IgD-negative memory B cell (primary cell): ENCODE measurements around the gene TST. TPM values are rescaled to one million over a fixed set of nuclear protein-coding genes. Genes with fewer than 3 reads are reported as not detected.
"Not testable (repeated sequence)": the region's sequence is repeated elsewhere in the genome, so short reads cannot be mapped to it uniquely, and the experiment has no call there.

Source experiments
- H3K27ac Mint-ChIP-seq, 3 donors: one replicate each; pipeline ENCODE4 v1.8.0; 2020 to 2022; ENCODE audit warnings: mild to moderate bottlenecking in 3 of 3, mixed read lengths in 3 of 3, moderate library complexity in 1 of 3
- H3K27me3 Mint-ChIP-seq: one replicate; pipeline ENCODE4 v1.8.0; 2021; ENCODE audit warnings: mixed read lengths
- H3K36me3 Mint-ChIP-seq: one replicate; pipeline ENCODE4 v1.8.0; 2020; ENCODE audit warnings: mild to moderate bottlenecking, mixed read lengths
- H3K4me1 Mint-ChIP-seq, 3 donors: one replicate each; pipeline ENCODE4 v1.8.0; 2020 to 2022; ENCODE audit warnings: mixed read lengths in 3 of 3, mild to moderate bottlenecking in 1 of 3
- H3K4me3 Mint-ChIP-seq, 4 donors: one replicate each; pipeline ENCODE4 v1.8.0; 2020 to 2022; ENCODE audit warnings: mild to moderate bottlenecking in 4 of 4, mixed read lengths in 4 of 4, moderate library complexity in 3 of 4
- H3K9me3 Mint-ChIP-seq, 3 donors: one replicate each; pipeline ENCODE4 v1.8.0; 2020 to 2021; ENCODE audit warnings: mixed read lengths in 3 of 3, mild to moderate bottlenecking in 1 of 3
- polyA plus RNA-seq: library from polyadenylated mRNA; unstranded; fragments of 300-500 nt; fragmentation: Illumina TruSeq; gene quantifications from one replicate; pipeline ENCODE4 v1.2.3, GENCODE V29; 2021

The TST gene
- polyA plus RNA-seq, 1 donor from 2014 or later = 3.8 TPM

DNA sequence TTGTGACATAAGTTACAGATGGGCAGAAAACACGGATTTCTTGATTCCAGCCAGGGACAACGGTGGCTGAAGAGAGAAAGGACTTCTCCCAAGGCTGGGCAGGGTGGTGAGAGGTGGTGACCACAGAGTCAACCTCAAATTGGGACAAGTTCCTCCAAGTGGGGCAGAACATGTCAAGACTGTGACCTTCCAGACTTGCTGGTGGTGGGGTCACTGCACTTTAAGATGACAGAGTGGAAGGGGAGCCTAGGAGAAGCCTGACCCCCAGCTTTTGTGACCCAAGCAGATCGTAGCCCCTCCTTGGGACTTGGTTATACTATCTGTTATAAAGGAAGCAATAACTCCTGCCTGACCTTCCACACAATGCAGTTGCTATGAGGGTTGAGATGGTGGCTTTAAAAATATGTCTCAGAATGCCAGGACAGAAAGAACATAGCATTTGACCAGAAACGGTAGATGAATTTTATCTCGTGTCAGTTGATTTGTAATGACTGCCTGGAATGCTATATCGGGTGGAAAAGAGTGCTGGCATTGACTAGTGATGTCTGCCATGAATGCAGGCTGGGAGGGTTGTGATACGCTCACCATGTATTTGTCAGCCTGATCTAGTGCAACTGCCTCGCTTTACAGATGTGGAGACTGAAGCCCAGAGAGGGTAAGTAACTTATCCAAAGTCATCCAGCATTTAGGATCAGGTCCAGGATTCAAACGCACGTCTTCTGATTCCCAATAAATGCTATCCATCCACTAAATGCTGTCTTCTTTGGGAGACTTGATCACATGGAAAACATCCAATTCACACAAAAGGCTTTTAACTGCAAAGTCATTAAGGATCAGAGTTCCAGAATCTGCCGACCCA, 18.3 kb downstream of the TST start:
- Mint-ChIP-seq H3K4me3 (no peak overlapping the region), H3K9me3 (peaks cover 0 to 6% (median 0%) of the 10 kb centered on the region in 3 donors), H3K27ac (no peak overlapping the region), H3K4me1 (no peaks in the 10 kb centered on the region), H3K27me3 (peaks cover 17% of the 10 kb centered on the region), H3K36me3 (no peaks in the 10 kb centered on the region)

DNA sequence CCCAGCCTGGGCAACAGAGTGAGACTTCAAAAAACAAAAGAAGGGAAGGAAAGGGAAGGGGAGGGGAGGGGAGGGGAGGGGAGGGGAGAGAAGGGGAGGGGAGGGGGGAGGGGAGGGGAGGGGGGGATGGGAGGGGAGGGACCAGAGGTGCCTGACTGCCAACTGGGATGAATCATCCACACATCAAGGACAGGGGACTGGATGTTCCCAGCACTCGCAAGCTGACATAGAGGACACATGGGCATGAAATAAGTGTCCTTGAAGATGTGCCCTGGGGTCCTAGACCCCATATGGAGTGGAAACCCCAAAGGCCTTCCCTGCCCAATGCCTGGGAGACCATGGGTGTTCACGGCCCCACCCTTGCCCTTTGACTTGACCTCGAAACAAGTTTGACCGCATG, 19.8 kb downstream of the TST start:
- H3K9me3 Mint-ChIP-seq = peaks cover 0 to 4% (median 0%) of the 10 kb centered on the region in 3 donors
- no peak overlapping the region for H3K4me3 Mint-ChIP-seq
- no peak overlapping the region for H3K27ac Mint-ChIP-seq
- H3K4me1 Mint-ChIP-seq = no peaks in the 10 kb centered on the region
- peaks cover 14% of the 10 kb centered on the region for H3K27me3 Mint-ChIP-seq
- H3K36me3 Mint-ChIP-seq = no peaks in the 10 kb centered on the region

DNA sequence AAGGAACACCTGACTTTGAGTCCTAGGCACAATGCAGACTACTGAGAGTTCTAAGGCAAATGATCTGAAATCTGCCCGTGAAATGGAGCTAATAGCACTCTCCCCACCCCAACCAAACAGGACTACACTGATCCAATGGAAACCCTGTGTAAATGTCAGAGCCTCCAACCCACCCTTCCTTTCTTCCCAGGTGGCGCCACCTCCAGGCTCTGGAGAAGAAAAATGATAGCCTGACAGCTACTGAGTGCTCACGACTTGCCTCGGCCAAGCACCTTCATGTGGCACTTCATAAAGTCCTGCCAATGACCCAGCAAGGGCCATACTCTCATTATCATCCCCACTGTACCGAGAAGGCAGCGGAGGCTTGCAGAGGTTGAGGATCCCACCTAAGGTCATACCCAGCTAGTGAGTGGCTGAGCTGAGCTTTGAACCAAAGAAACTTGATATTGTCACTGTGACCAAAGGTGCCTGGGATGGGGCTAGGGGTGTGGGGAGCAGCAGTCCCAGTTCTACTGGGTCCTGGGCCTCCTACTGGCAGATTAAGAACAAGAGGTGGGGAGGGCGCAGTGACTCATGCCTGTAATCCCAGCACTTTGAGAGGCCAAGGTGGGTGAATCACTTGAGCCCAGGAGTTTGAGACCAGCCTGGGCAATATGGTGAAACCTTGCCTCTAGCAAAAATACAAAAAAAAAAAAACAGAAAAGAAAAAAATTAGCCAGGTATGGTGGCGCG, 20.5 kb downstream of the TST start:
- no peaks in the 10 kb centered on the region for H3K9me3 Mint-ChIP-seq
- H3K36me3 Mint-ChIP-seq = no peaks in the 10 kb centered on the region
- no peak overlapping the region for H3K4me3 Mint-ChIP-seq
- no peak overlapping the region for H3K27ac Mint-ChIP-seq
- H3K27me3 Mint-ChIP-seq = peaks cover 11% of the 10 kb centered on the region
- H3K4me1 Mint-ChIP-seq = no peaks in the 10 kb centered on the region

DNA sequence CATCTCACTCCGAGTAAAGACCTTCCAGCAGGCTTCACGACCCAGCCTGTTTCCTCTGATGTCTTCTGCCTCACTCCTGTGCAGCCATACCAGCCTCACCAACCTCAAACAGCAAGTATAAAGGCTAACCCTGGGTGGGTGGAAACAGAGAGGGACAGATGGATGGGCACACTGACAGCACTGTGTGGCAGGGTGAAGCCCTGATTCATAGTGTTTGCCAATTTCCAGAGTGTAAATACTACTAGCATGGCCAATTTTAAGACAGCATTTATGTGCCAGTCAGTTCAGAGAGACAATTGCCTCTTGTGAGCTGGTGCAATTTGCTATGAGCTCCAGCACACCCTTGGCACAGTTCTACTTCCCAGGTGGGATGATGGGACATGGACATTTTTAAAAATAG, 21.5 kb downstream of the TST start:
- Mint-ChIP-seq H3K27me3 (peaks cover 6% of the 10 kb centered on the region), H3K27ac (no peak overlapping the region), H3K4me3 (no peak overlapping the region), H3K9me3 (no peaks in the 10 kb centered on the region), H3K4me1 (no peaks in the 10 kb centered on the region), H3K36me3 (no peaks in the 10 kb centered on the region)

DNA sequence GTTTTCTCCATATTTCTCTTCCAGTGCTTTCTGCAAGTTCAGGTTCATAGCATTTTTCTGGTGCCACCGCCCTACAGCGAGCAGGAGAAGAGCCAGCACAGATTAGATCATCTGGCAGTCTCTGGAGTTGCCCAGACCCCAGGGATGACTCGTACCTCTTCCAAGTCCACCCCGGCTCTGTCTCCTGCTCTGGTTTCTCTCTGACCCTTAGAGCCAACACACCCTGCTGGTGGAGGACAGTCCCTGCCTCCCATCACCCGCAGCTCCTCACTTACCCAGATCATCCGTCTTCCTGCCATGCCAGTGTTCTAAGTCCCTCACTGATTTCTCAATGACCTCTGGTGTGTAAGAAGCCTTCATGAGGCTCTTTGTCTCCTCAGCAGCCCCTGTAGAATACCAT, 28.0 kb downstream of the TST start:
- peaks cover 23% of the 10 kb centered on the region for H3K27me3 Mint-ChIP-seq
- H3K27ac Mint-ChIP-seq = peak overlapping the region in 1 of 3 donors; percentile 70

DNA sequence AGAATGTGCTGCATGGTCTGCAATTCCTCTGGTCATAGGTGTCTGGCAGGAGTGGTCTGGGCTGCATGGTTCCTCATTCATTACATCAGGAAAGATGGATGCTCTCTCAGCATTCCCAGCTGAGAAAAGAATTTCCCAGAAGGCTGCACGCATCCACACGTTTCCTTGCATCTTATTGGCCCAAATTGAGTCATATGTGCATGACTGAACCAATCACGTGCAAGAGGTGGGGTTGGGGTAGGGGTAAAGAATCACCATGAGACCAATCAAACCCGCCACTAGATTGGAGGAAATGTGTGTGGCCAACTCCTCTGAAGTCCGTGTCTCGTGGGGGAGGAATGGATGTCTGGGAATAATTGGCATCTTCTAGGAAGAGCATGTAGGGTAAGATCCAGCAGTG, 28.8 kb downstream of the TST start:
- Mint-ChIP-seq H3K36me3 (no peaks in the 10 kb centered on the region), H3K27me3 (peaks cover 23% of the 10 kb centered on the region), H3K4me1 (no peaks in the 10 kb centered on the region), H3K27ac (no peak overlapping the region), H3K9me3 (peaks cover 0 to 9% (median 9%) of the 10 kb centered on the region in 3 donors), H3K4me3 (peak overlapping the region in 1 of 4 donors; percentile 53)

More for the DNA sequence above, 28.0 kb downstream of the TST start:
- Mint-ChIP-seq H3K9me3 (peaks cover 0 to 5% (median 2%) of the 10 kb centered on the region in 3 donors), H3K4me1 (no peaks in the 10 kb centered on the region), H3K4me3 (no peak overlapping the region), H3K36me3 (no peaks in the 10 kb centered on the region)

DNA sequence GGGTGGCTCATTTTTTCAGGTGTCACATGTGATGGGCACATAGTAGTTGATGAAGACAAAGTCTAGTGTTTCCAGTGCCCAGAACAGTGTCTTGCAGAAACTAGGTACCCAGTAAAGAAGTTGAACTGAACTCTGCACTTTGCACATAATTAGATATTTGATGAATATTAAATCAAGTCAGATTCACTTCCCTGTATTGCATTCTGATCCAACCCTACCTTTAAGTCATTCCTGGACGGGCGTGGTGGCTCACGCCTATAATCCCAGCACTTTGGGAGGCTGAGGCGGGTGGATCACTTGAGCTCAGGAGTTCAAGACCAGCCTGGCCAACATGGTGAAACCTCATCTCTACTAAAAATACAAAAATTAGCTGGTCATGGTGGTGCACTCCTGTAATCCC, 30.2 kb downstream of the TST start:
- not testable (repeated sequence) for H3K4me1 Mint-ChIP-seq, H3K27ac Mint-ChIP-seq, H3K36me3 Mint-ChIP-seq, H3K4me3 Mint-ChIP-seq
- Mint-ChIP-seq H3K9me3 (peaks cover 3 to 12% (median 9%) of the 10 kb centered on the region in 3 donors), H3K27me3 (peaks cover 25% of the 10 kb centered on the region)

DNA sequence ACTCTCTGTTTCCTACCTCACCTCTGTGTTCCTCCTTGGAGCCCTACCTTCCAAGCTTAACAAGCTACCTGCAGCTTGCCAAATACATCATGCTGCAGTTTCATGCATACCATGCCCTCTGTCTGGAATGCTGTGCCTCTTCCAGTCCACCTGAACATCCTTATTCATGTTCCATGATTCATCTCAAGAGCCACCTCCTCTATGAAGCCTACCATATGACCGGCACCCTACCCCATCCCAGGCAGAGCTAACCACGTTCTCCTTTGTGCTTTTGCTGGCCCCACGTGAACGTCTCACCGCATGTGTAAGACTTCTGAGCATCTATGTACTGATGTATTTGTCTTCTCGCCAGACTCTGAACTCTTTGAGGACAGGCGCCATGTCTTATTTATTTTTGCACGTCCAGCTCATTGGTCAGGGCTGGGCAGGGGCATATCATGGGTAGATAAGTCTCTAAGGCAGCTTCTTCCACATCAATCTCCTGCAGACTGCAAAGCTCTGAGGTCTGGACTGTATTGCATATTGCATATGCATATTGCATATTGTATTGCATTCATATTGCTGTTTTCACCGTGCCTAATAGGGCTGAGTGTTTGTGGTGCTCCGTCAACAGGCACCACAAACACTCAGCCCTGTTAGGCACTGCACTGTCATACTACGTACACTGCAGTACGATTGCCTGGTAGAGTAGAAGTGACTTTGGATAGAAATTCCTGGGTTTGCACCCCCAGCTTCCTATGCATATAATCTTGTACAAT, 31.0 kb downstream of the TST start:
- Mint-ChIP-seq H3K27me3 (peaks cover 29% of the 10 kb centered on the region), H3K9me3 (peaks cover 3 to 12% (median 9%) of the 10 kb centered on the region in 3 donors), H3K36me3 (no peaks in the 10 kb centered on the region), H3K4me3 (no peak overlapping the region), H3K4me1 (peaks cover 0 to 2% (median 0%) of the 10 kb centered on the region in 3 donors), H3K27ac (peak overlapping the region in 1 of 3 donors; percentile 21)

DNA sequence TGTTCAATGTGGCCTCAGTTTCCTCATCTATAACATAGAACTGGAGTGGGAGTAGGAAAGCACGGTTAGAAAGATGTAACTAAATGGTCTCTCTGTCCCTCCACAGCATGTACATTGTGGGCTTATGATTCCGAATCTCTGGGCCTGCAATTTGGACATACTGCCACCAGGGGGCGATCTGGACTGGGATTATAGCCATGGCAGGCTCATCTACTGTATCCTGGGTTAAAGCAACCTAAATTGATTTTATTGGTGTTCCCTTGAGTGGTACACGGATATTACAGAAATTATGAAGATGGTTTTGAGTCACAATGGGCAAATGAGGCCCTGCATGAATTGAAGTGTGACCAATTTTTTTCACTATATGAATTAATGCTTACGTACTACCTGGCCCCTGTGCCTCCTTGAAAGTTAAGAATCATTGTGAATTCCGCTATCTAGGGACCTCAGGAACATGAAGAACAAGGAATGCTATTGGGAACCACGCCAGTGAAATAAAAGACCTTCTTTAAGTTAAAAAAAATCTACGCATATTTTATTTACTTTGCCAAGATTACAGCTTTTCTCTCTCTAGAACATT, 32.9 kb downstream of the TST start:
- peaks cover 3 to 12% (median 9%) of the 10 kb centered on the region in 3 donors for H3K9me3 Mint-ChIP-seq
- peaks cover 25% of the 10 kb centered on the region for H3K27me3 Mint-ChIP-seq
- H3K36me3 Mint-ChIP-seq = peaks cover 1% of the 10 kb centered on the region
- no peak overlapping the region for H3K4me3 Mint-ChIP-seq
- peaks cover 0 to 2% (median 0%) of the 10 kb centered on the region in 3 donors for H3K4me1 Mint-ChIP-seq
- no peak overlapping the region for H3K27ac Mint-ChIP-seq

DNA sequence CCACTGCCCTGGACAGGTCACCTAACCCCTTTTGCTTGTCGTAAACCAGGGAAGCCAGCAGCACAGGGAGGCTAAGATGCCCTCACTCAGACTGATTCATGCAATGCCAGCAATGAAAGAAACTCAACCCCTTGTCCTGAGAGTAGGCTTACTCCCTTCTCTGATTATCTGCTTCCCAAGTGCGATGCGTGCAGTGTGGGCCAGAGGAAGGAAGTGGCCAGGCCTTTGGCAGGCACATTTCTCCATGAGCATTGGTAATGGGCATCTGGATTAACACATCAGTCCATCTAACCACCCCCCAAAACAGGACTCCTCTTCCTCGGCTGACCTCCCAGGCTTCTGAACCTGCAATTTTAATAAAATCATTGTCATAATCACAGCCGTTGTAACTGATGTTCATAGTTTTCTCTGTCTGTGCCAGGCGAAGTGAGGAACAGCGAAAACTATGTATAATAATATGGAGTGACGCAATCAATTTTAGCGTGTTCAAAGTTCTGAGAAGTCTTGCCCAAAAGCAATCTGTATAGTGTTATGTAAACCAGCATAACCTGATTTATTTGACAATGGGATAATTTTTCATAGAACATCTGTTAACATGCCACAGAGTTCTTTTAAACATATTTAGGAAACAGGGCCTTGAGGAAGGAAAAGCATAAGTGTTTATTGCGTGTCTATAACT, 33.9 kb downstream of the TST start:
- Mint-ChIP-seq H3K4me1 (peaks cover 0 to 2% (median 0%) of the 10 kb centered on the region in 3 donors), H3K9me3 (peaks cover 3 to 12% (median 9%) of the 10 kb centered on the region in 3 donors)

DNA sequence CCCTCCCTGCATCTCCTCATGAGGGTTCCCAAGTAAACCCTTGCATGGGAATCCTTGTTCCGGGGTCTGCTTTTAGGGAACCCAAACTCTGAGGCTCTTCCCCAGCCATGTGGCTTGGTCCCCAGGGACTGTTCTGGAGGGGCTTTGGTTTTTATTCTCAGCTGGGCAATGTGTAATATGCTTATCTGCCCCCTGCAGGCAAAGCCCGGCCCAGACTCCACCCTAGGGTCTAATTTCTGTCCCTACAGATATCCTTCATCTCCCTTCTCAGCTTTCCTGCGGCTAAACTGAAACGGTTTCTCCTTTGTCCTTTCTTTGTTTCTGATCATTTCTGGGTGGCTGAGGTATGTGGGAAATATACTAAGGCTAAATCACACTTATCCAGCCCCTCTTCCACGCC, 37.1 kb downstream of the TST start:
- Mint-ChIP-seq H3K27ac (no peak overlapping the region), H3K27me3 (peaks cover 14% of the 10 kb centered on the region), H3K36me3 (peaks cover 1% of the 10 kb centered on the region), H3K9me3 (peaks cover 3 to 12% (median 9%) of the 10 kb centered on the region in 3 donors), H3K4me1 (peaks cover 0 to 9% (median 6%) of the 10 kb centered on the region in 3 donors), H3K4me3 (peak overlapping the region in 1 of 4 donors; percentile 71)

More for the DNA sequence above, 33.9 kb downstream of the TST start:
- H3K36me3 Mint-ChIP-seq = peaks cover 1% of the 10 kb centered on the region
- peaks cover 22% of the 10 kb centered on the region for H3K27me3 Mint-ChIP-seq
- no peak overlapping the region for H3K4me3 Mint-ChIP-seq
- peak overlapping the region in 1 of 3 donors; percentile 83 for H3K27ac Mint-ChIP-seq

DNA sequence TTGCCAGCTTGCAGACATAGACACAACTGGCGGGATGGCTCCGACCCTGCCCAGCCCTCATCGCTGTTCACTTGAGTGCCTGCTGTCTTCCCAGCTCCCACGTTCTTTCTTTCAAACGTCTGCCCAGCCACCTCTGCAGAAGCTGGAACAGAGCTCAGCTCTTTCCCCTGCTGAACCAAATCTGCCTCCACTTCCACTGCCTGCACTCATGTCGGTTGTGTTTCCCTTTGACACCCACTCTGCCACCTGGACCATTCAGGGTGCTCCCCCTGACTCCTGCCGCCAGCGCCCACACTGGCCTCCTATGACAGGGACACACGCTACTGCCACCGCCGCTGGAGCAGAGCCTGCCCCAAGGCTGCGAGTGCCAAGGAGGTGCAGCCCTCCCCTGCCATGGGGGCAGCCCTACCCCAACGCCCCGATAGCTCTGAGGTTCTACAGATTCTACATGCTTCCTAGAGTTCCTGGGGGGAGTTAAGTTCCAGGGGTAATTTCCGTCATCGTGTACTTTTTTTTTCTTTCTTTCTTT, 37.9 kb downstream of the TST start:
- H3K27me3 Mint-ChIP-seq = peaks cover 14% of the 10 kb centered on the region
- peaks cover 3 to 11% (median 5%) of the 10 kb centered on the region in 3 donors for H3K9me3 Mint-ChIP-seq
- peaks cover 1% of the 10 kb centered on the region for H3K36me3 Mint-ChIP-seq
- H3K4me3 Mint-ChIP-seq = peak overlapping the region in 1 of 4 donors; percentile 17
- no peak overlapping the region for H3K27ac Mint-ChIP-seq
- H3K4me1 Mint-ChIP-seq = peaks cover 0 to 9% (median 6%) of the 10 kb centered on the region in 3 donors

DNA sequence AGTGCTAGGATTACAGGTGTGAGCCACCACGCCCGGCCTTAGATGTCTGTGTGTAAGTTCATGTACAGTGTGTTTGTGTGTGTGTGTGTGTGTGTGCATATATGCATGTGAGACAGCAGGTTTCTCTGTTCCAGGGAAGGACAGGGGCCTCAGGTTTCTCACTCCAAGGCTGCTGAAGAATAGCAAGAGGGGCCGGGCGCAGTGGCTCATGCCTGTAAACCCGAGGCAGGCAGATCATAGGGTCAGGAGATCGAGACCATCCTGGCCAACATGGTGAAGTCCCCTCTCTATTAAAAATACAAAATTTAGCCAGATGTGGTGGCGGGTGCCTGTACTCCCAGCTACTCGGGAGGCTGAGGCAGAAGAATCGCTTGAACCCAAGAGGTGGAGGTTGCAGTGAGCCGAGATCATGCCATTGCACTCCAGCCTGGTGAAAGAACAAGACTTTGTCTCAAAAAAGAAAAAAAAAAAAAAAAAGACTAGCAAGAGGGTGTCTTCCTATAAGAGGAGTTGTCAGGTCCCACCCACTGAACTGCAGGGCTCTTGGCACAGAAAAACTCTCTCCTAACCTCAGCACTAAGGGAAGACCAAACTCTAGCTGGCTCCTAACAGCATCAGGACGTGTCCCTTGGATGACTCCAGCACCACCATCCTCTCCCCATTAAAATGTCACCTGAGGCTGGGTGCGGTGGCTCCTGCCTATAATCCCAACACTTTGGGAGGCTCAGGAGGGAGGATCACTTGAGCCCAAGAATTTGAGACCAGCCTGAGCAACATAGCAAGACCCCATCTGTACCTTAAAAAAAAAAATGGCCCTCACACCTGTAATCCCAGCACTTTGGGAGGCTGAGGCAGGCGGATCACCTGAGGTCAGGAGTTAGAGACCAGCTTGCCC, 40.0 kb downstream of the TST start:
- peaks cover 0 to 7% (median 6%) of the 10 kb centered on the region in 3 donors for H3K4me1 Mint-ChIP-seq
- peaks cover 1% of the 10 kb centered on the region for H3K36me3 Mint-ChIP-seq
- H3K27me3 Mint-ChIP-seq = peaks cover 10% of the 10 kb centered on the region
- peak overlapping the region in 2 of 4 donors; percentile 34 to 93 for H3K4me3 Mint-ChIP-seq
- H3K9me3 Mint-ChIP-seq = no peaks in the 10 kb centered on the region
- H3K27ac Mint-ChIP-seq = peak overlapping the region in 1 of 3 donors; percentile 75
